HEK293T (cell line): ENCODE measurements around the gene TBC1D20.

ENCODE experiments used
- ARNT ChIP-seq: fragments of 450-650 bp; IDR thresholded peaks from 2 replicates; pipeline ENCODE4 v1.6.1; 2017; ENCODE audit warnings: mild to moderate bottlenecking
- BHLHE40 ChIP-seq: fragments of 450-650 bp; IDR thresholded peaks from 2 replicates; pipeline ENCODE4 v1.6.1; 2016; ENCODE audit warnings: mild to moderate bottlenecking, moderate library complexity, borderline replicate concordance
- ELF4 ChIP-seq: fragments of 450-650 bp; IDR thresholded peaks from 2 replicates; pipeline ENCODE4 v1.6.1; 2017; ENCODE audit warnings: antibody characterized with exemption
- FOXK2 ChIP-seq: fragments of 450-650 bp; IDR thresholded peaks from 2 replicates; pipeline ENCODE4 v1.6.1; 2016; ENCODE audit warnings: mild to moderate bottlenecking
- FOXM1 ChIP-seq: fragments of 450-650 bp; IDR thresholded peaks from 2 replicates; pipeline ENCODE4 v1.6.1; 2017; ENCODE audit warnings: mild to moderate bottlenecking, borderline replicate concordance
- HDGF ChIP-seq: fragments of 450-650 bp; IDR thresholded peaks from 2 replicates; pipeline ENCODE4 v1.6.1; 2017; ENCODE audit warnings: antibody characterized with exemption, borderline replicate concordance
- L3MBTL2 ChIP-seq: fragments of 450-650 bp; conservative IDR thresholded peaks from 2 replicates; pipeline ENCODE4 v1.6.1; 2016; ENCODE audit warnings: mild to moderate bottlenecking
- LEF1 ChIP-seq: fragments of 450-650 bp; IDR thresholded peaks from 2 replicates; pipeline ENCODE4 v1.6.1; 2017; ENCODE audit warnings: mild to moderate bottlenecking, borderline replicate concordance
- SP1 ChIP-seq: fragments of 450-650 bp; IDR thresholded peaks from 2 replicates; pipeline ENCODE4 v1.6.1; 2017
- SUZ12 ChIP-seq: fragments of 450-650 bp; IDR thresholded peaks from 2 replicates; pipeline ENCODE4 v1.6.1; 2016; ENCODE audit warnings: mild to moderate bottlenecking
- ZNF384 ChIP-seq: fragments of 450-650 bp; IDR thresholded peaks from 2 replicates; pipeline ENCODE4 v1.6.1; 2016

- no peak for TF ChIP-seq SP1
- TF ChIP-seq ZNF384 = no peak
- no peak for TF ChIP-seq L3MBTL2
- TF ChIP-seq SUZ12 = no peak
- TF ChIP-seq BHLHE40 = no peak
- no peak for TF ChIP-seq FOXK2
- TF ChIP-seq LEF1 = no peak
- TF ChIP-seq HDGF = no peak
- no peak for TF ChIP-seq ELF4
- no peak for TF ChIP-seq FOXM1
- TF ChIP-seq ARNT = no peak
Observed at GRCh38 chr20:417801-418342, 44.5 kb downstream of the TBC1D20 start.
